Muscle layer of duodenum (tissue), 2 donors: ENCODE results near the gene ADAM10.

Experiments used
- H3K27ac ChIP-seq: one replicate; pipeline ENCODE4 v1.7.0; 2013; ENCODE audit warnings: mild to moderate bottlenecking, low read length
- H3K27me3 ChIP-seq: one replicate; pipeline ENCODE4 v1.7.0; 2013; ENCODE audit warnings: low read depth, mild to moderate bottlenecking, control low read depth, low read length
- H3K36me3 ChIP-seq, 2 donors: one replicate each; pipeline ENCODE4 v1.7.0; 2013; ENCODE audit warnings: low read length in 2 of 2, control low read depth in 1 of 2, mild to moderate bottlenecking in 1 of 2; ENCODE audit not compliant: insufficient read depth in 2 of 2, control insufficient read depth in 1 of 2
- H3K4me1 ChIP-seq, 2 donors: one replicate each; pipeline ENCODE4 v1.7.0; 2013; ENCODE audit warnings: low read length in 2 of 2, mild to moderate bottlenecking in 2 of 2, control low read depth in 1 of 2, moderate library complexity in 1 of 2; ENCODE audit not compliant: insufficient read depth in 2 of 2, control insufficient read depth in 1 of 2
- H3K4me3 ChIP-seq, 2 donors: one replicate each; pipeline ENCODE4 v1.7.0; 2013; ENCODE audit warnings: low read length in 2 of 2, low read depth in 1 of 2, mild to moderate bottlenecking in 1 of 2
- H3K9me3 ChIP-seq, 2 donors: one replicate each; pipeline ENCODE4 v1.7.0; 2013; ENCODE audit warnings: low read length in 2 of 2, control low read depth in 1 of 2, mild to moderate bottlenecking in 1 of 2; ENCODE audit not compliant: control insufficient read depth in 1 of 2
- donor health status: healthy.

Gene ADAM10

GRCh38 chr15:58573270-58573669 lies 176.2 kb downstream of the ADAM10 start:
- Histone ChIP-seq H3K27ac (no peak overlapping the region), H3K36me3 (no peaks in the 10 kb centered on the region), H3K4me1 (no peaks in the 10 kb centered on the region), H3K4me3 (no peak overlapping the region), H3K27me3 (no peaks in the 10 kb centered on the region), H3K9me3 (peaks cover 0 to 4% of the 10 kb centered on the region in 2 donors)

GRCh38 chr15:58572521-58572920 lies 177.0 kb downstream of the ADAM10 start:
- Histone ChIP-seq H3K4me1 (no peaks in the 10 kb centered on the region), H3K27me3 (no peaks in the 10 kb centered on the region), H3K9me3 (peaks cover 0 to 4% of the 10 kb centered on the region in 2 donors), H3K4me3 (no peak overlapping the region), H3K36me3 (no peaks in the 10 kb centered on the region), H3K27ac (no peak overlapping the region)

- H3K36me3 ChIP-seq, result no peaks in the 10 kb centered on the region
- H3K27ac ChIP-seq, result no peak overlapping the region
- H3K4me3 ChIP-seq, result no peak overlapping the region
- no peaks in the 10 kb centered on the region for H3K27me3 ChIP-seq
- no peaks in the 10 kb centered on the region for H3K4me1 ChIP-seq
- peaks cover 0 to 4% of the 10 kb centered on the region in 2 donors for H3K9me3 ChIP-seq
Measured at GRCh38 chr15:58571491-58571890, 178.0 kb downstream of the ADAM10 start.

- no peak overlapping the region for H3K27ac ChIP-seq
- H3K36me3 ChIP-seq, result no peaks in the 10 kb centered on the region
- H3K27me3 ChIP-seq, result no peaks in the 10 kb centered on the region
- H3K4me1 ChIP-seq, result no peaks in the 10 kb centered on the region
- no peak overlapping the region for H3K4me3 ChIP-seq
- H3K9me3 ChIP-seq, result peaks cover 0 to 4% of the 10 kb centered on the region in 2 donors
Measured at GRCh38 chr15:58569455-58569854, 180.1 kb downstream of the ADAM10 start.

DNA sequence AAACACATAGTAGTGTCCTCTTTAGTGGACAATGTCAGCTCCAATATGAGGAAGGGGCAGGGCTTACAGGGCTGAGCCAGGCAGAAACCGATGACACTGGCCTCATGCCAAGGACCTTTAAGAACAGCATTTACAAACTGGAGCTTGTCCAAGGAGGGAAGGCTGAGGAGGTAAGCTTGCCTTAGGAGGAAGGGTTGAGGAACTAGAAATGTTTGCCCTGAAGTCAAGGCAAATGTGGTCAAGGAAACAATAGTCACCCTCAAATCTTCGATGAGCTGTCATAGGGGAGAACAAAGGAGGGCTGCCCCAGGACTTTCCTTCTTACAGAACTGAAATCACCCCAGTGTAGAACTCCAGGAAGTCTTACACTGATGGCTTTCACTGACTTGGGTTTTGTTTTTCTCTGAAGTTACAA lies 181.3 kb downstream of the ADAM10 start:
- no peak overlapping the region for H3K27ac ChIP-seq
- no peak overlapping the region for H3K4me3 ChIP-seq
- H3K36me3 ChIP-seq, result no peaks in the 10 kb centered on the region
- H3K27me3 ChIP-seq, result no peaks in the 10 kb centered on the region
- no peaks in the 10 kb centered on the region for H3K4me1 ChIP-seq
- H3K9me3 ChIP-seq, result peaks cover 0 to 4% of the 10 kb centered on the region in 2 donors

DNA sequence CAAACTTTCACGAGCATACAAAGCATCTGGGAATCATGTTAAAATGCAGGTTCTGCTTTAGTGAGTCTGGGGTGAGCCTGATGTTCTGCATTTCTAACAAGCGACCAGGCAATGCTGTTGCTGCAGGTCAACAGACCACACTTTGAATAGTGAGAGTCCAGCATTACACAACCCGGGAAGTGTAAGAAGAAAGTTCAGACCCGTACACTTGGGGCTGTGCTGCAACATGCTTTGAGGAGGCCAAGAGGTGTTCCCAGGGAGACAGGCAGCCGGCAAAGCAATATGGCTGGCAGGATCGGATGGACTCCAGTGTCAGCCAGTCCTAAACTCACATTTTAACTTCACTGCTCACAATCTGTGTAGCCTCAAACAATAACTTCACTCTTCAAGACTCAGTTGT lies 183.5 kb downstream of the ADAM10 start:
- H3K4me1 ChIP-seq, result no peaks in the 10 kb centered on the region
- no peak overlapping the region for H3K27ac ChIP-seq
- no peaks in the 10 kb centered on the region for H3K27me3 ChIP-seq
- H3K36me3 ChIP-seq, result no peaks in the 10 kb centered on the region
- H3K4me3 ChIP-seq, result no peak overlapping the region
- peaks cover 0 to 4% of the 10 kb centered on the region in 2 donors for H3K9me3 ChIP-seq

GRCh38 chr15:58565619-58566018 lies 183.9 kb downstream of the ADAM10 start:
- Histone ChIP-seq H3K4me1 (no peaks in the 10 kb centered on the region), H3K36me3 (no peaks in the 10 kb centered on the region), H3K27me3 (no peaks in the 10 kb centered on the region), H3K9me3 (peaks cover 0 to 4% of the 10 kb centered on the region in 2 donors), H3K27ac (no peak overlapping the region), H3K4me3 (no peak overlapping the region)

- no peaks in the 10 kb centered on the region for H3K4me1 ChIP-seq
- H3K36me3 ChIP-seq, result no peaks in the 10 kb centered on the region
- H3K9me3 ChIP-seq, result peaks cover 0 to 4% of the 10 kb centered on the region in 2 donors
- no peaks in the 10 kb centered on the region for H3K27me3 ChIP-seq
- no peak overlapping the region for H3K4me3 ChIP-seq
- H3K27ac ChIP-seq, result no peak overlapping the region
Measured at GRCh38 chr15:58564981-58565380, 184.5 kb downstream of the ADAM10 start.

- Histone ChIP-seq H3K4me3 (no peak overlapping the region), H3K4me1 (no peaks in the 10 kb centered on the region), H3K36me3 (no peaks in the 10 kb centered on the region), H3K27ac (no peak overlapping the region), H3K9me3 (no peaks in the 10 kb centered on the region), H3K27me3 (no peaks in the 10 kb centered on the region)
Measured at GRCh38 chr15:58562135-58562534, 187.4 kb downstream of the ADAM10 start.

DNA sequence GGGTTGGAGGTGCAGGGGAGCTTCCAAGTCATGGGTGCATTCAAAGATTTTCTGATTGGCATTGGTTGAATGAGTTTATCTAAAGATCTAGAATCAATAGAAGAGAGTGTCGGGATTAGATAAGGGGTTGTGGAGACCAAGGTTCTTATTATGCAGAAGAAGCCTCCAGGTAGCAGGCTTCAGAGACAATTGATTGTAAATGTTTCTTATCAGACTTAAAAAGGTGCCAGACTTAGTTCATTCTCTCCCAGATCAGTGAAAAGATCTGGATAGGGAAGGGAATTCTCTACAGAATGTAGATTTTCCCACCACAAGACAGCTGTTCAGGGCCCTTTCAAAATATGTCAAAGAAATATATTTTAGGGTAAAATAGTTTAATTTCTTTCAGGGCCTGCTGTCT lies 188.2 kb downstream of the ADAM10 start:
- Histone ChIP-seq H3K9me3 (no peaks in the 10 kb centered on the region), H3K27me3 (no peaks in the 10 kb centered on the region), H3K4me1 (no peaks in the 10 kb centered on the region), H3K27ac (no peak overlapping the region), H3K4me3 (no peak overlapping the region), H3K36me3 (no peaks in the 10 kb centered on the region)

GRCh38 chr15:58559904-58560588 lies 189.5 kb downstream of the ADAM10 start:
- no peak overlapping the region for H3K27ac ChIP-seq

GRCh38 chr15:58558777-58559176 lies 190.7 kb downstream of the ADAM10 start:
- Histone ChIP-seq H3K27ac (no peak overlapping the region), H3K4me3 (no peak overlapping the region), H3K9me3 (no peaks in the 10 kb centered on the region), H3K4me1 (no peaks in the 10 kb centered on the region), H3K36me3 (no peaks in the 10 kb centered on the region), H3K27me3 (no peaks in the 10 kb centered on the region)

More at GRCh38 chr15:58559904-58560588, 189.5 kb downstream of the ADAM10 start:
- Histone ChIP-seq H3K36me3 (no peaks in the 10 kb centered on the region), H3K4me3 (no peak overlapping the region), H3K9me3 (no peaks in the 10 kb centered on the region), H3K4me1 (no peaks in the 10 kb centered on the region), H3K27me3 (no peaks in the 10 kb centered on the region)
